ENCODE results near the gene OR5K2.

The OR5K2 gene

GRCh38 chr3:98508582-98508981 lies 11.1 kb downstream of the OR5K2 start:
- no peak for TF ChIP-seq POLR2A (IDR thresholded peaks at IDR 0.05; ENCODE audit: low read depth, low read length)
- DNase-seq (ENCODE audit: insufficient read length, low spot score) = no peak
- FAIRE-seq = no peak

- no peak for DNase-seq (ENCODE audit: insufficient read length, low spot score)
- no peak for FAIRE-seq
These were observed 15.1 kb downstream of the OR5K2 start for GRCh38 chr3:98512576-98512975.

GRCh38 chr3:98513091-98513511 lies 15.6 kb downstream of the OR5K2 start:
- peak; percentile 6 for DNase-seq (ENCODE audit: insufficient read length, low spot score)
- peak; percentile 92 for FAIRE-seq

More at GRCh38 chr3:98512576-98512975, 15.1 kb downstream of the OR5K2 start:
- no peak for TF ChIP-seq POLR2A (IDR thresholded peaks at IDR 0.05; ENCODE audit: low read depth, low read length)

GRCh38 chr3:98513736-98514135 lies 16.3 kb downstream of the OR5K2 start:
- TF ChIP-seq POLR2A (IDR thresholded peaks at IDR 0.05; ENCODE audit: low read depth, low read length) = no peak
- peak; percentile 15 for FAIRE-seq

More at GRCh38 chr3:98513091-98513511, 15.6 kb downstream of the OR5K2 start:
- no peak for TF ChIP-seq POLR2A (IDR thresholded peaks at IDR 0.05; ENCODE audit: low read depth, low read length)

GRCh38 chr3:98514948-98515347 lies 17.5 kb downstream of the OR5K2 start:
- no peak for DNase-seq (ENCODE audit: insufficient read length, low spot score)

More at GRCh38 chr3:98513736-98514135, 16.3 kb downstream of the OR5K2 start:
- DNase-seq (ENCODE audit: insufficient read length, low spot score) = no peak

GRCh38 chr3:98518816-98519215 lies 21.3 kb downstream of the OR5K2 start:
- no peak for TF ChIP-seq POLR2A (IDR thresholded peaks at IDR 0.05; ENCODE audit: low read depth, low read length)
- FAIRE-seq = no peak
- DNase-seq (ENCODE audit: insufficient read length, low spot score) = no peak

More at GRCh38 chr3:98514948-98515347, 17.5 kb downstream of the OR5K2 start:
- FAIRE-seq = no peak
- TF ChIP-seq POLR2A (IDR thresholded peaks at IDR 0.05; ENCODE audit: low read depth, low read length) = no peak

- peak; percentile 45 for FAIRE-seq
- no peak for DNase-seq (ENCODE audit: insufficient read length, low spot score)
- TF ChIP-seq POLR2A (IDR thresholded peaks at IDR 0.05; ENCODE audit: low read depth, low read length) = no peak
These were observed 21.9 kb downstream of the OR5K2 start for GRCh38 chr3:98519351-98519750.

- FAIRE-seq (peak; percentile 92), DNase-seq (ENCODE audit: insufficient read length, low spot score) (peak; percentile 23)
- TF ChIP-seq POLR2A (IDR thresholded peaks at IDR 0.05; ENCODE audit: low read depth, low read length) = no peak
These were observed 24.5 kb downstream of the OR5K2 start for GRCh38 chr3:98521897-98522543.

- DNase-seq (ENCODE audit: insufficient read length, low spot score) (peak; percentile 83), FAIRE-seq (peak; percentile 95)
- TF ChIP-seq POLR2A (IDR thresholded peaks at IDR 0.05; ENCODE audit: low read depth, low read length) = peak; percentile 85
These were observed 25.2 kb downstream of the OR5K2 start, which contains the start of gene CLDND1 for GRCh38 chr3:98522544-98523281. Gene CLDND1 (minus strand): TSS chr3:98522902. CDS start chr3:98521424, 1,478 bp downstream.

- FAIRE-seq = no peak
- TF ChIP-seq POLR2A (IDR thresholded peaks at IDR 0.05; ENCODE audit: low read depth, low read length) = no peak
- DNase-seq (ENCODE audit: insufficient read length, low spot score) = no peak
These were observed 28.0 kb downstream of the OR5K2 start for GRCh38 chr3:98525494-98525893.

GRCh38 chr3:98528474-98529346 lies 31.2 kb downstream of the OR5K2 start:
- DNase-seq (ENCODE audit: insufficient read length, low spot score) (no peak), FAIRE-seq (no peak)
- no peak for TF ChIP-seq POLR2A (IDR thresholded peaks at IDR 0.05; ENCODE audit: low read depth, low read length)

- no peak for FAIRE-seq
- no peak for DNase-seq (ENCODE audit: insufficient read length, low spot score)
- TF ChIP-seq POLR2A (IDR thresholded peaks at IDR 0.05; ENCODE audit: low read depth, low read length) = no peak
These were observed 32.5 kb downstream of the OR5K2 start for GRCh38 chr3:98529856-98530459.

GRCh38 chr3:98530676-98531075 lies 33.2 kb downstream of the OR5K2 start:
- no peak for FAIRE-seq
- DNase-seq (ENCODE audit: insufficient read length, low spot score) = no peak
- no peak for TF ChIP-seq POLR2A (IDR thresholded peaks at IDR 0.05; ENCODE audit: low read depth, low read length)
